ENCODE data around the gene RUNX1. TPM values are rescaled to one million over a fixed set of nuclear protein-coding genes. Genes with fewer than 3 reads are reported as not detected.

The RUNX1 gene
- total RNA-seq, 6 experiments from 2014 or later, result 2.9 to 18.3 (median 4.3) TPM

- no peak overlapping the region for H3K27ac ChIP-seq
- peaks cover 0 to 14% (median 5%) of the 10 kb centered on the region in 4 donors for H3K4me1 ChIP-seq
- H3K27me3 ChIP-seq, result no peaks in the 10 kb centered on the region
- WGBS (ENCODE audit: insufficient coverage, low coverage, low lambda C conversion rate, missing lambda C conversion rate), result 14% methylated on average over 3 of the region's 3 CpGs
- peak; percentile 33 to 74 (median 64) for ATAC-seq
- no peak for DNase-seq
- intact Hi-C loops (cut with DNase I), result no loop called here
- H3K9me3 ChIP-seq, result no peaks in the 10 kb centered on the region
- H3K36me3 ChIP-seq, result no peaks in the 10 kb centered on the region
- no peak overlapping the region for H3K4me3 ChIP-seq
- TF ChIP-seq, protein P1, sequence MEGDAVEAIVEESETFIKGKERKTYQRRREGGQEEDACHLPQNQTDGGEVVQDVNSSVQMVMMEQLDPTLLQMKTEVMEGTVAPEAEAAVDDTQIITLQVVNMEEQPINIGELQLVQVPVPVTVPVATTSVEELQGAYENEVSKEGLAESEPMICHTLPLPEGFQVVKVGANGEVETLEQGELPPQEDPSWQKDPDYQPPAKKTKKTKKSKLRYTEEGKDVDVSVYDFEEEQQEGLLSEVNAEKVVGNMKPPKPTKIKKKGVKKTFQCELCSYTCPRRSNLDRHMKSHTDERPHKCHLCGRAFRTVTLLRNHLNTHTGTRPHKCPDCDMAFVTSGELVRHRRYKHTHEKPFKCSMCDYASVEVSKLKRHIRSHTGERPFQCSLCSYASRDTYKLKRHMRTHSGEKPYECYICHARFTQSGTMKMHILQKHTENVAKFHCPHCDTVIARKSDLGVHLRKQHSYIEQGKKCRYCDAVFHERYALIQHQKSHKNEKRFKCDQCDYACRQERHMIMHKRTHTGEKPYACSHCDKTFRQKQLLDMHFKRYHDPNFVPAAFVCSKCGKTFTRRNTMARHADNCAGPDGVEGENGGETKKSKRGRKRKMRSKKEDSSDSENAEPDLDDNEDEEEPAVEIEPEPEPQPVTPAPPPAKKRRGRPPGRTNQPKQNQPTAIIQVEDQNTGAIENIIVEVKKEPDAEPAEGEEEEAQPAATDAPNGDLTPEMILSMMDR (IDR thresholded peaks at IDR 0.05), result no peak
- TF ChIP-seq POLR2A (IDR thresholded peaks at IDR 0.05), result no peak
Observed at GRCh38 chr21:35039595-35040289, 9.4 kb downstream of the RUNX1 start.

DNA sequence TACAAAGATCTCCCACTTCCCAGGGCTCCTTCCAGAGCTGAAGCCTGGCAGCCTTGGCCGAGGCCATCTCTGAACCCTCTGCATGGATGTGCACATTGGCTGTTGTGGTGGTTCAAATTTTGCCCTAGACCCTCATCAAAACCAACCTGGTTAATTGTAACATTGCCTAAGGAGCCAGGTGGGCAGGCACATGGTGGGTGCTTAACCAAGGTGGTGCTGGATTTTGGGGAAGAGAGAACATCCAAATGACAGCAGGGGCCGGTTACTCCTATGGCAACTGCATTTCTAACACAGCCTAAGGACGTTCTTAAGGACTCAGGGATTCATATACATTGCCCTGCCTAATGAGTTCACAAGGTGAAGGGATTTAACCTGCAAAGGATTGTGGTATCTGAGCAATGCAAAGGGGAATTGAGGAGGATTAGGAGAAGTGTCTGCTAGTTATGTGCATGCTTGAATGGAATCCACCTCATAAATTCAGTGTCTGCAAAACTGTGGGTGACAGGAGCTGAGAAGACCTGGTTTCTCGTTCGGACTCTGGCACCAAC lies 10.3 kb downstream of the RUNX1 start:
- intact Hi-C loops (cut with DNase I), result no loop called here
- Histone ChIP-seq H3K27ac (no peak overlapping the region), H3K4me1 (peaks cover 0 to 14% (median 5%) of the 10 kb centered on the region in 4 donors), H3K9me3 (no peaks in the 10 kb centered on the region), H3K27me3 (no peaks in the 10 kb centered on the region), H3K4me3 (no peak overlapping the region), H3K36me3 (no peaks in the 10 kb centered on the region)
- DNase-seq (no peak), ATAC-seq (no peak)
- 87% methylated on average over 3 of the region's 5 CpGs for WGBS (ENCODE audit: insufficient coverage, low coverage, low lambda C conversion rate, missing lambda C conversion rate)
- no peak for TF ChIP-seq POLR2A (IDR thresholded peaks at IDR 0.05)
- TF ChIP-seq, protein P1 (IDR thresholded peaks at IDR 0.05), result no peak

DNA sequence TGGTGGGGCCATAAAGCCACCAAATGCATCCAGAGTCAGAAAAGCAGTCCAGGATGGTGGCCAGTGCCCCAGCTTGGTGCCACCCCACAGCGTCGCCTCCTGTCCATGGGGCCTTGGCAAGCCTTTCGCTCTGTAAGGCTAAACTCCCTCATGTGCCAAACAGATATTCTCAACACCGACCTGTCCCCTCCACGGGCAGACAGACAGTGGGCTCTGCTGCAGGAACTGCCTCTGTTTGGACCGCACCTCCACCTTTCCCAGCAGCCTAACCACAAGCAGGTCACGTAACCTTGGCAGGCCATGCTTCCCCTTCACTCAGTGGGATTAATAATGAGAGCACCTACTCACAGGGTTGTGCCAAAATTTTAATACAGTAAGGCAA lies 11.7 kb downstream of the RUNX1 start:
- Histone ChIP-seq H3K4me1 (peaks cover 0 to 14% (median 5%) of the 10 kb centered on the region in 4 donors), H3K27ac (no peak overlapping the region), H3K27me3 (no peaks in the 10 kb centered on the region), H3K36me3 (no peaks in the 10 kb centered on the region), H3K4me3 (no peak overlapping the region), H3K9me3 (no peaks in the 10 kb centered on the region)
- TF ChIP-seq, protein P1 (IDR thresholded peaks at IDR 0.05), result no peak
- TF ChIP-seq POLR2A (IDR thresholded peaks at IDR 0.05), result no peak
- WGBS (ENCODE audit: insufficient coverage, low coverage, low lambda C conversion rate, missing lambda C conversion rate), result 73% methylated on average over 3 of the region's 7 CpGs
- DNase-seq (no peak), ATAC-seq (no peak)
- intact Hi-C loops (cut with DNase I), result no loop called here

GRCh38 chr21:35036465-35037383 lies 12.4 kb downstream of the RUNX1 start:
- no peak for ATAC-seq
- intact Hi-C loops (cut with DNase I), result no loop called here
- no peak overlapping the region for H3K4me3 ChIP-seq
- H3K27me3 ChIP-seq, result no peaks in the 10 kb centered on the region
- TF ChIP-seq, protein P1 (IDR thresholded peaks at IDR 0.05), result no peak
- no peak for TF ChIP-seq POLR2A (IDR thresholded peaks at IDR 0.05)
- DNase-seq, result no peak
- peaks cover 0 to 14% (median 5%) of the 10 kb centered on the region in 4 donors for H3K4me1 ChIP-seq
- no peak overlapping the region for H3K27ac ChIP-seq
- H3K36me3 ChIP-seq, result no peaks in the 10 kb centered on the region
- WGBS (ENCODE audit: insufficient coverage, low coverage, low lambda C conversion rate, missing lambda C conversion rate), result 65% methylated on average over 8 of the region's 11 CpGs
- H3K9me3 ChIP-seq, result no peaks in the 10 kb centered on the region

Measured in right lobe of liver (tissue), 6 donors.